ENCODE data around the gene KCNC4. TPM values are rescaled to one million over a fixed set of nuclear protein-coding genes. Genes with fewer than 3 reads are reported as not detected.

KCNC4 gene
- total RNA-seq, 1 donor = 1.4 TPM

DNA sequence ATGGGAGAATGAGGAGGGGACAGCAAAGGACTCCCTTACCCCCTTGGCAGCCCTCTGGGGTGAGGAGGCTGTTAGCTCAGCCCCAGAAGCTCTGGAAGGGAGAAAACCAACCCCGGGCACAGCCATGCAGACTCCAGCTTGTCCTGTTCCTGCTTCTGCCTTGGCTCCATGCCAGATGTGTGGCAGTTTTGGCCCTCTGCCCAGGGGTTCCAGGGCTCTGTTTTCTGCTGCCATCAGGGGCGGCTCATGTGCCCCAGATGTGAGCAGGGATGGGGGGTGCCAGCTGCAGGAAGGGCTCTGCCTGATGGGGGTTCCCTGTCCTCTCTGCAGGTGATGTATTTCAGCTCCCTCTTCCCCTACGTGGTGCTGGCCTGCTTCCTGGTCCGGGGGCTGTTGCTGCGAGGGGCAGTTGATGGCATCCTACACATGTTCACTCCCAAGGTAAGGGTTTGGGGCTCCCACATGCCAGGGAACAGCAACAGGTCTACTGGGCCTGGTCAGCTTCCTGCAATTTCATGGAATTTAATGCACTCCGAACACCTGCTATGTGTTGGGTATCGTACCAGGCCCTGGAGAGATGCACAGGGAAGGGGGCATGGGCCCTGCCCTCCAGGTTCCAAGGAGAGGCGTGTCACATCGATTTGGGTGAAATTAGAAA lies 33.7 kb upstream of the KCNC4 start:
- H3K4me3 ChIP-seq (ENCODE audit: insufficient read depth, low read length) = no peak overlapping the region
- no peaks in the 10 kb centered on the region for H3K9me3 ChIP-seq (ENCODE audit: low read depth, low read length)
- no peaks in the 10 kb centered on the region for H3K36me3 ChIP-seq (ENCODE audit: insufficient read depth, low read length)
- TF ChIP-seq, protein P1, sequence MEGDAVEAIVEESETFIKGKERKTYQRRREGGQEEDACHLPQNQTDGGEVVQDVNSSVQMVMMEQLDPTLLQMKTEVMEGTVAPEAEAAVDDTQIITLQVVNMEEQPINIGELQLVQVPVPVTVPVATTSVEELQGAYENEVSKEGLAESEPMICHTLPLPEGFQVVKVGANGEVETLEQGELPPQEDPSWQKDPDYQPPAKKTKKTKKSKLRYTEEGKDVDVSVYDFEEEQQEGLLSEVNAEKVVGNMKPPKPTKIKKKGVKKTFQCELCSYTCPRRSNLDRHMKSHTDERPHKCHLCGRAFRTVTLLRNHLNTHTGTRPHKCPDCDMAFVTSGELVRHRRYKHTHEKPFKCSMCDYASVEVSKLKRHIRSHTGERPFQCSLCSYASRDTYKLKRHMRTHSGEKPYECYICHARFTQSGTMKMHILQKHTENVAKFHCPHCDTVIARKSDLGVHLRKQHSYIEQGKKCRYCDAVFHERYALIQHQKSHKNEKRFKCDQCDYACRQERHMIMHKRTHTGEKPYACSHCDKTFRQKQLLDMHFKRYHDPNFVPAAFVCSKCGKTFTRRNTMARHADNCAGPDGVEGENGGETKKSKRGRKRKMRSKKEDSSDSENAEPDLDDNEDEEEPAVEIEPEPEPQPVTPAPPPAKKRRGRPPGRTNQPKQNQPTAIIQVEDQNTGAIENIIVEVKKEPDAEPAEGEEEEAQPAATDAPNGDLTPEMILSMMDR (IDR thresholded peaks at IDR 0.05; ENCODE audit: extremely low read depth, low read depth, low read length) = no peak
- no peaks in the 10 kb centered on the region for H4K20me1 ChIP-seq (ENCODE audit: insufficient read depth, low read length)
- H3K4me2 ChIP-seq (ENCODE audit: insufficient read depth, low read length) = no peak overlapping the region
- no peak overlapping the region for H2AFZ ChIP-seq (ENCODE audit: low read length)
- peaks cover 3% of the 10 kb centered on the region for H3K27me3 ChIP-seq (ENCODE audit: insufficient read depth, low read length)
- no peaks in the 10 kb centered on the region for H3K4me1 ChIP-seq (ENCODE audit: insufficient read depth, low read length)
- no peaks in the 10 kb centered on the region for H3K79me2 ChIP-seq (ENCODE audit: insufficient read depth, low read length)
- DNase-seq (ENCODE audit: insufficient read length, low spot score, missing footprints) = peak; percentile 49
- no peak overlapping the region for H3K27ac ChIP-seq (ENCODE audit: low read depth, low read length)

GRCh38 chr1:110177775-110178174 lies 32.3 kb upstream of the KCNC4 start:
- no peaks in the 10 kb centered on the region for H3K9me3 ChIP-seq (ENCODE audit: low read depth, low read length)
- no peak overlapping the region for H3K27ac ChIP-seq (ENCODE audit: low read depth, low read length)
- no peaks in the 10 kb centered on the region for H3K4me1 ChIP-seq (ENCODE audit: insufficient read depth, low read length)
- H3K27me3 ChIP-seq (ENCODE audit: insufficient read depth, low read length) = peaks cover 11% of the 10 kb centered on the region
- H3K36me3 ChIP-seq (ENCODE audit: insufficient read depth, low read length) = no peaks in the 10 kb centered on the region
- no peak overlapping the region for H3K4me2 ChIP-seq (ENCODE audit: insufficient read depth, low read length)
- no peaks in the 10 kb centered on the region for H3K79me2 ChIP-seq (ENCODE audit: insufficient read depth, low read length)
- no peak overlapping the region for H2AFZ ChIP-seq (ENCODE audit: low read length)
- no peak for DNase-seq (ENCODE audit: insufficient read length, low spot score, missing footprints)
- H4K20me1 ChIP-seq (ENCODE audit: insufficient read depth, low read length) = no peaks in the 10 kb centered on the region
- no peak overlapping the region for H3K4me3 ChIP-seq (ENCODE audit: insufficient read depth, low read length)
- TF ChIP-seq, protein P1 (IDR thresholded peaks at IDR 0.05; ENCODE audit: extremely low read depth, low read depth, low read length) = no peak

DNA sequence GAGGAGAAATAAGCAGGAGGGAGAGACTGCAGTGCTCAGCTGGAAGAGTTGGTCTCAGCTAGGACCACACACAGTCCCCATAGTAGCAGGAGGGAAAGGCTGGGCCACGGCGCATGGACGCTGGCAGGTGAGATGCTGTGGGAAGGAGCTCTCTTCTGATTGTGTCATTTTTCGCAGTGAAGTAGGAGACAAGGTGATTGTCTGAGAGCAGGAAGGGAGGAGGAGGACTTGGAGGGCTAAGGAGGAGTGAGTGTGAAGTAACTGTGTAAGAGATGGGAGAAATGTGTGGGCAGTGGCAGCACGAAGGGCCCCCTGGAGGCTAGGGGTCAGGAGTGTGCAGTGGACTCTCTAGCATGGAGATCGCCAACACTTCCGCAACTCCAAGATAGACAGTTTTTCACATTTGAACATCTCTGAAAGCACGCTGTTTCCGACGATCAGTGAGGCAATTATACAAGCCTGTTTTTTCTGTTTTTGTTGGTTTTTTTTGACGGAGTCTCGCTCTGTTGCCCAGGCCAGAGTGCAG lies 26.4 kb upstream of the KCNC4 start:
- TF ChIP-seq, protein P1 (IDR thresholded peaks at IDR 0.05; ENCODE audit: extremely low read depth, low read depth, low read length) = no peak
- Histone ChIP-seq H4K20me1 (ENCODE audit: insufficient read depth, low read length) (no peaks in the 10 kb centered on the region), H3K9me3 (ENCODE audit: low read depth, low read length) (no peaks in the 10 kb centered on the region), H2AFZ (ENCODE audit: low read length) (no peak overlapping the region), H3K4me3 (ENCODE audit: insufficient read depth, low read length) (no peak overlapping the region), H3K4me1 (ENCODE audit: insufficient read depth, low read length) (peaks cover 14% of the 10 kb centered on the region), H3K79me2 (ENCODE audit: insufficient read depth, low read length) (no peaks in the 10 kb centered on the region), H3K27ac (ENCODE audit: low read depth, low read length) (no peak overlapping the region), H3K4me2 (ENCODE audit: insufficient read depth, low read length) (no peak overlapping the region), H3K27me3 (ENCODE audit: insufficient read depth, low read length) (peaks cover 12% of the 10 kb centered on the region), H3K36me3 (ENCODE audit: insufficient read depth, low read length) (no peaks in the 10 kb centered on the region)
- no peak for DNase-seq (ENCODE audit: insufficient read length, low spot score, missing footprints)

GRCh38 chr1:110184446-110184845 lies 25.7 kb upstream of the KCNC4 start:
- no peaks in the 10 kb centered on the region for H4K20me1 ChIP-seq (ENCODE audit: insufficient read depth, low read length)
- no peaks in the 10 kb centered on the region for H3K36me3 ChIP-seq (ENCODE audit: insufficient read depth, low read length)
- no peak overlapping the region for H2AFZ ChIP-seq (ENCODE audit: low read length)
- no peak overlapping the region for H3K27ac ChIP-seq (ENCODE audit: low read depth, low read length)
- no peaks in the 10 kb centered on the region for H3K9me3 ChIP-seq (ENCODE audit: low read depth, low read length)
- TF ChIP-seq, protein P1 (IDR thresholded peaks at IDR 0.05; ENCODE audit: extremely low read depth, low read depth, low read length) = no peak
- H3K27me3 ChIP-seq (ENCODE audit: insufficient read depth, low read length) = peaks cover 12% of the 10 kb centered on the region
- H3K4me3 ChIP-seq (ENCODE audit: insufficient read depth, low read length) = no peak overlapping the region
- no peak overlapping the region for H3K4me2 ChIP-seq (ENCODE audit: insufficient read depth, low read length)
- DNase-seq (ENCODE audit: insufficient read length, low spot score, missing footprints) = no peak
- peaks cover 17% of the 10 kb centered on the region for H3K4me1 ChIP-seq (ENCODE audit: insufficient read depth, low read length)
- H3K79me2 ChIP-seq (ENCODE audit: insufficient read depth, low read length) = no peaks in the 10 kb centered on the region
